B cell (primary cell): ENCODE data around the gene HCRTR2.

Experiments
- EZH2 ChIP-seq: IDR thresholded peaks from 2 replicates; pipeline ENCODE4 v1.6.1; 2012; ENCODE audit warnings: borderline replicate concordance, low read depth, mild to moderate bottlenecking, moderate library complexity, low read length; ENCODE audit not compliant: insufficient read depth, poor library complexity, severe bottlenecking
- TF ChIP-seq, protein P1 (sequence below): fragments of 200-600 bp; IDR thresholded peaks from one replicate; pipeline ENCODE4 v1.8.0; 2022; ENCODE audit warnings: antibody characterized with exemption, mild to moderate bottlenecking

DNA sequence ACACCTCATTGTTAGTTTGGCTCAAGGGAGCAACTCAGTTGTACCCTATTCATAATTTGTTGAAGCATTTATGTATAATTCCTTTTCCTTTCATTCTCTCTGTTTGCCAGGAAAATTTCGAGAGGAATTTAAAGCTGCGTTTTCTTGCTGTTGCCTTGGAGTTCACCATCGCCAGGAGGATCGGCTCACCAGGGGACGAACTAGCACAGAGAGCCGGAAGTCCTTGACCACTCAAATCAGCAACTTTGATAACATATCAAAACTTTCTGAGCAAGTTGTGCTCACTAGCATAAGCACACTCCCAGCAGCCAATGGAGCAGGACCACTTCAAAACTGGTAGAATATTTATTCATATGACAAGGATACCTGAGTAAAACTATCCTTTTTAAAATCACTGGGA, 107.8 kb downstream of the HCRTR2 start:
- TF ChIP-seq, protein P1, sequence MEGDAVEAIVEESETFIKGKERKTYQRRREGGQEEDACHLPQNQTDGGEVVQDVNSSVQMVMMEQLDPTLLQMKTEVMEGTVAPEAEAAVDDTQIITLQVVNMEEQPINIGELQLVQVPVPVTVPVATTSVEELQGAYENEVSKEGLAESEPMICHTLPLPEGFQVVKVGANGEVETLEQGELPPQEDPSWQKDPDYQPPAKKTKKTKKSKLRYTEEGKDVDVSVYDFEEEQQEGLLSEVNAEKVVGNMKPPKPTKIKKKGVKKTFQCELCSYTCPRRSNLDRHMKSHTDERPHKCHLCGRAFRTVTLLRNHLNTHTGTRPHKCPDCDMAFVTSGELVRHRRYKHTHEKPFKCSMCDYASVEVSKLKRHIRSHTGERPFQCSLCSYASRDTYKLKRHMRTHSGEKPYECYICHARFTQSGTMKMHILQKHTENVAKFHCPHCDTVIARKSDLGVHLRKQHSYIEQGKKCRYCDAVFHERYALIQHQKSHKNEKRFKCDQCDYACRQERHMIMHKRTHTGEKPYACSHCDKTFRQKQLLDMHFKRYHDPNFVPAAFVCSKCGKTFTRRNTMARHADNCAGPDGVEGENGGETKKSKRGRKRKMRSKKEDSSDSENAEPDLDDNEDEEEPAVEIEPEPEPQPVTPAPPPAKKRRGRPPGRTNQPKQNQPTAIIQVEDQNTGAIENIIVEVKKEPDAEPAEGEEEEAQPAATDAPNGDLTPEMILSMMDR: no peak
- TF ChIP-seq EZH2: no peak
